B cell (primary cell): ENCODE measurements around the gene MAP3K12.

Source experiments
- EZH2 ChIP-seq: IDR thresholded peaks from 2 replicates; pipeline ENCODE4 v1.6.1; 2012; ENCODE audit warnings: borderline replicate concordance, low read depth, mild to moderate bottlenecking, moderate library complexity, low read length; ENCODE audit not compliant: insufficient read depth, poor library complexity, severe bottlenecking
- TF ChIP-seq, protein P1 (sequence below): fragments of 200-600 bp; IDR thresholded peaks from one replicate; pipeline ENCODE4 v1.8.0; 2022; ENCODE audit warnings: antibody characterized with exemption, mild to moderate bottlenecking

DNA sequence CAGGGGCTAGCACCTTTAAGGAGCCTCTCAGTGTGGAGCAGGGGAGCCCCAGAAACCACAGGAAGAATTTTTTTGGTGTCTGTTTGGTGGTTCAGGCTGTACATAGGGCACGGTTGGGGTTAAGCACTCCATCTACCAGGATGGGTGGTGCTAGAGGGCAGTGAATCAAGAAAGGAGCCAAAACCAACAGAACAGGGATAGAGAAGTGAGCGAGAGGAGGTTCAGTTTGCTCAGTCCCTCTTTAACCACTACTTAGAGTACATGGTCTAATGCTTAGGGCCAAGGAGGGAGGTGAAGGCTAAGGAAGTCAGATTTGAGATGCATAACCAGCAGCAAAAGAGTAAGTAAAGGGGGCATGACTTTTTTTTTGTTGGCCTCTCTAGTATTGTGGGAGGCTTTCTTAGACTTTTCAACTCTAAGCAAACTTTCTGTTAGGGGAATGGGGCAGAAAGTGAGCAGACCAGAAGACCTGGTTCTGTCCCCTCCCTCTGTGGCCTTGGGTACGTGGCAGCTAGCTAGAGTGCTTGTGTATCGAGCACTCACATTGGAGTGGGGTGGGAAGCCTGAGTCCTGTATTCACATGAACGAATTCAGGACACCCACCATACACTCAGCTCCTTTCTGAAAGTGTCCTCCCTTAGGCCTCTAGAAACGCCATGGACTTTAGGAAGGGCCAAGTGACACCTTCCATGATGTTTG, 14.6 kb upstream of the MAP3K12 start:
- TF ChIP-seq, protein P1, sequence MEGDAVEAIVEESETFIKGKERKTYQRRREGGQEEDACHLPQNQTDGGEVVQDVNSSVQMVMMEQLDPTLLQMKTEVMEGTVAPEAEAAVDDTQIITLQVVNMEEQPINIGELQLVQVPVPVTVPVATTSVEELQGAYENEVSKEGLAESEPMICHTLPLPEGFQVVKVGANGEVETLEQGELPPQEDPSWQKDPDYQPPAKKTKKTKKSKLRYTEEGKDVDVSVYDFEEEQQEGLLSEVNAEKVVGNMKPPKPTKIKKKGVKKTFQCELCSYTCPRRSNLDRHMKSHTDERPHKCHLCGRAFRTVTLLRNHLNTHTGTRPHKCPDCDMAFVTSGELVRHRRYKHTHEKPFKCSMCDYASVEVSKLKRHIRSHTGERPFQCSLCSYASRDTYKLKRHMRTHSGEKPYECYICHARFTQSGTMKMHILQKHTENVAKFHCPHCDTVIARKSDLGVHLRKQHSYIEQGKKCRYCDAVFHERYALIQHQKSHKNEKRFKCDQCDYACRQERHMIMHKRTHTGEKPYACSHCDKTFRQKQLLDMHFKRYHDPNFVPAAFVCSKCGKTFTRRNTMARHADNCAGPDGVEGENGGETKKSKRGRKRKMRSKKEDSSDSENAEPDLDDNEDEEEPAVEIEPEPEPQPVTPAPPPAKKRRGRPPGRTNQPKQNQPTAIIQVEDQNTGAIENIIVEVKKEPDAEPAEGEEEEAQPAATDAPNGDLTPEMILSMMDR: no peak
- TF ChIP-seq EZH2: no peak
